ENCODE results near the gene NOD1. TPM values are rescaled to one million over a fixed set of nuclear protein-coding genes. Genes with fewer than 3 reads are reported as not detected.

NOD1 gene
- total RNA-seq, 2 donors from 2014 or later = 12.7 to 14.5 TPM

DNA sequence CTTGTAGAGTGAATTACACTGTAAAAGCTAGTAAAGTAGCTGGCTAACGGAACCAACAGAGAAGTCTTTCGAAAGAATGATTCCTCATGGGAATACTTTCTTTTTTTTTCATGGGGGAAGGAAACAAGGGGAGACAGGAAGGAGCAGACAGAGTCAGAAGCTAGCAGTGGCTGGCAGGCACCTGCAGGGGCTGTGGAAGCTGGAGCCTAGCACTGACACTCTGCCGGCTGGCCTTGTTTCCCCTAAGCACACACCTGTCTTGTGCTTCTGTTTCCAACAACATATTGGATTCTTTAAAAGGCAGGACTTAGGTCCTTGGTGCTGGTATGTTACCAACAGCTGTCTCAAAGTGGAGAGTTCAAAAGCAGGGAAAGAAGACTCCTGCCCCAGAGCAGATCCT, 24.7 kb downstream of the NOD1 start:
- DNase-seq = no peak
- intact Hi-C loops (cut with DNase I, micrococcal nuclease) = no loop called here
- ATAC-seq = no peak

DNA sequence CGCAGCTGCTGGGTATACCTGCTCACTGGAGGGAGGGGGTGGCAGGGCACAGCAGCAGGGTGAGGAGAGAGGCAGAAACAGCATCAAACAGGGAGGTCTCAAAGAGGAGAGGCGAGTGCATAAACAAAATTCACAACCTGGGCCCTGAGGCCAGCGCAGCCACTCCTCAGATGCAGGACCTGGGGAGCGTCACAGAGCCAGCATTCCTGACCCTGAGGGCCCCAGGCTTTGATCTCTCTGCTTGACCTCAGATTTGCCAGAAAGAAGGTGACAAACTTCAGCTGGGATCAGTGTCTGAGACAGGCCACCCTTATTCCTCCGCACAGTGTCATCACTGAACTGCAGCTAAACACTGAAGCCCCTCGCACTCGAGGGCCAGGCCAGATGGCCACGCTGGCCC, 25.6 kb downstream of the NOD1 start:
- ATAC-seq (no peak), DNase-seq (no peak)
- intact Hi-C loops (cut with DNase I, micrococcal nuclease) = no loop called here

DNA sequence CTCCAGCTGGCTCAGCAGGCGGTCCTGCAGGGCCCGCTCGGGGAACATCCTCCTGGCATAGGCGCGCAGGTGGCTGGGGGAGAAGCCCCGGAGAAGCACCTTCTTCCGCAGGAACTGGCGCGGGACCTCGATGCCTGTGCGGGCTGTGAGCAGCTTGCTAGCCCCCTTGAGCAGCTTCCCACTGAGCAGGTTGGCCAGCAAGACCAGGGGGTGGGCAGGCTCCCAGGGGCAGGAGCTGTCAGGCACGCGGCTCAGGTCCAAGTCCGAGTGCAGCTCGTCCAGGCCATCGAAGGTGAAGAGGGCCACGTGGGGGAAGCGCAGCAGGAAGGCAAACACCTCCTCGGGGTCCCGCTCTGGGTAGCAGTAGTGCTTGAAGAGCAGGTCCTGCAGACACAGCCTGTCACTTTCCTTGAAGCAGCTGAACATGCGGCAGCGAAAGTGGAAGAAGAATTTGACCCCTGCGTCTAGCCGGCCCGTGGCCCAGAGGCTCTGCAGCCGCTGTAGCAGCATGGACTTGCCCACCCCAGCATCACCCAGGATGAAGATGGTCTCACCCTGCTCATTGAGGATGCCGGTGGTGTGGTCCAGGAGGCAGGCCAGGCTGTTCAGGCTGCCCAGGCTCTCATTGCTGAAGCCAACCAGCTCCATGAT, 26.2 kb downstream of the NOD1 start:
- ATAC-seq (no peak), DNase-seq (no peak)
- intact Hi-C loops (cut with DNase I, micrococcal nuclease) = no loop called here

DNA sequence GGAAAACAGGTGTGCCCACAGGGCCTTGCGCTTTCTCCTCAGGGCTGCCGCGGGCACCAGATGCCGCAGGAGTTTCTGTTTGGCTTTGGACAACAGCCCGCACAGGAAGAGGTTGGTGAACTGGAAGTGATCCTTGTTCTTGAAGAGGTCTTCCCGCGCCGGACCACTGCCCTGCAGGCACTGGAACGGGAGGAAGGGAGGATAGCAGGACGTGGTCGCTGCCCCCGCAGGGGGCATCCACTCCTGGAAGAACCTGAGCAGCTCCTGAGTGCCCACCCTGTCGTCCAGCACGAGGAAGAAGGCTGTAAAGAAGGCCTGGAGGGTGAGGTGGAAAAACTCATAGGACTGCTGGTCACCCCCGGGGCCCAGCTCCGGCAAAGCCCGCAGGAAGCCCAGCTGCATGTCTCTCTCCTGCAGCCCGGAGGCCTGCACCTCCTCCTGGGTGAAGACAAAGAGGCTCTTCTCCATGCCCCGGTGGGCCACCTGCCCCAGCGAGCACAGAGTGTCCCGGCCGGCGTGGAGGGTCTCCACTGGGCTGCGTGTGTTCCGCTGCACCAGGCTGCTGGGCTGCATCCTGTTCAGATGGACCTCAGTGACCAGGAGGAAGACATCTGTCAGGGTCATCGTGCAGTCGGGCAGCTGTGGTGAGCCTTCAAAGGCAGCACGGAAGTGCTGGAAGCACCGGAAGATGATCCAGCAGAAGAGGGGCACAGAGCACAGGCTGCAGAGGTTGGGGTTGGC, 26.9 kb downstream of the NOD1 start:
- ATAC-seq (no peak), DNase-seq (no peak)
- intact Hi-C loops (cut with DNase I, micrococcal nuclease) = no loop called here

DNA sequence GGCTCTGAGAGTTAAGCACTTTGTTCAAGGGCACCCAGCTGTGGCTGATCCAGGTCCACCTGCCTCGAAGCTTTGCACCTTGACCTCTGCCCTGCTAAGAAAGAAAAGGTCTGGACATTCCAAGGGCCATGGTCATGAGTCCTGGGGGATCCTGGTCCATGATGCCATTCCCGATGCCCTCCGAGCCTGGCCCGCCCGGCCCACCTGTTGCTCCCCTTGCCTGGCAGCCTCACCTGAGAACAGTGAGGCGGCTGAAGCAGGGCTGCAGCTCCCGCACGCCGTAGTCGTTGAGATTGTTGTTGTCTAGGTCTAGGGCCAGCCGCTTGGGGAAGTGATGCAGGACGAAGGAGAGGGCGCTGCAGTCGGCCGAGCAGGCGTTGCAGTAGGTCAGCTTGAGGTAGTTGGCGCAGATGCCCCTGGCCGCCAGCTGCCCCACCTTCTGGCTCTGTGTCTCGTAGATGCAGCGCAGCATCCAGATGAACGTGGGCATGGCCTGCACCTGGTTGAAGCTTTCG, 27.5 kb downstream of the NOD1 start:
- intact Hi-C loops (cut with DNase I, micrococcal nuclease) = no loop called here
- no peak for ATAC-seq
- DNase-seq = no peak

DNA sequence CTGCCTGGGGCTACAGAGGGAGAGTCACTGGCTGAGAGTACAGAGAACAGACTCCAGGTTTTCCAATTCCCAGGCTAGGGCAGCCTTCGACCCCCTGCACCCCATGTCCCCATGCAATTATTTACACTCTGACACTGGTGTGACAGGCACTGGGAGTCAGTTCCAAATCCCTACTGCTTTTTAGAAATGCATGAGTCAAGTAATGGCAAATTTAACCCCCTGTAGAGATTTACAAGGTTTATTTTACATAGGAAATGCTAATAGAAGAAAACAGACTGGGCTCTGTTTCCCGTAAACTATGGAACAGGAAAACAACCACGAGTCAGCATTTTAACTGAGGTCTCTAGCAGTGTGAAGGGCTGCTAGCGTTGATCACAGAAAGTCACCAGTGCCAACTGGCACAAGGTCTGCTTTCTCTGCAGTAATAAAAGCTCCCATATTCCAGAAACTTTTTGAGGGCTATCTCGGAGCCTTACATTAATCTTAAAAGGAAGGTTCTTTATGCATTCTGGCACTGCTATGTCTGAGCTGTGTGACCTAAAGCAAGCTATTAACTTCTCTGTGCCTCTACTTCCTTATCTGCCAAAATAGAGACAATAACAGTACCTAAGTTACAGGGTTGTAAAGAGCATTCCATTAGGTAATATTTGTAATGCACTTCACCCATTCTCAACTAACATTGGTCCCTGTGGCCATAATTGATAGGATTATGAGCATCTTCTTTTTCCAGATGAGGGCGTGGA, 28.2 kb downstream of the NOD1 start:
- DNase-seq (no peak), ATAC-seq (no peak)
- intact Hi-C loops (cut with DNase I, micrococcal nuclease) = no loop called here

DNA sequence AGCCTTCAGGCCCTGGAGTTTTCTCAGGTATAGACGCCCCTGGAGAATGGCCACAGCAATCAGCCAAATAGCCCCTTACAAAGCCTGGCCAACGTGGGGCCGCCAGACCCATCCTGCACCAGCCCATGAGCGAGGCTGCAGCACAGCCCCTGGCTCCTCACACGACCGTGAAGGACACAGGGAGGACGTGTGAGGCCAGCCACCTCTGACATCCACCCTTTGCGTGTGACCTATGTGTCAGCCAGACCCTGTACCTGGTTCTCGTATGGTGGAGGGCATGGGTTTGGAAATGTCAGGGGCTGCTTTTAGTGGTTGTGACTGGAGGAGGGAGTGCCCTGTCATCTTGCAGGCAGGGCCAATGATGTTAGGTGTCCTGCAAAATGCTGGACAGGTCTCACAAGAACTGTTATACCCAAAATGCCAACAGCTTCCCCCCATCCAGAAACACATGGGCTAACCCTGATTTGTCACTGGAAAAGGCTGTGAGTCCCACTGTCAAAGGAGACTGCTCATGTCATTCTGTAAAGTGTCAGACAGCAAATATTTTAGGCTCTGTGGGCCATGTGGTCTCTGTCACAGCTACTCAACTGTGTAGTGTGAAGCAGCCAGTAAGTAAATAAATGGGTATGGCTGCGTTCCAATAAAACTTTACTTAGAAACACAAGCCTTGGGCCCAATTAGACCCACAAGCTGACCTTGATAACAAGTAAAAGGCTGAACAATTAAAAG, 30.0 kb downstream of the NOD1 start:
- DNase-seq (peak in 1 of 2 donors; percentile 8), ATAC-seq (no peak)
- intact Hi-C loops (cut with DNase I, micrococcal nuclease) = no loop called here

DNA sequence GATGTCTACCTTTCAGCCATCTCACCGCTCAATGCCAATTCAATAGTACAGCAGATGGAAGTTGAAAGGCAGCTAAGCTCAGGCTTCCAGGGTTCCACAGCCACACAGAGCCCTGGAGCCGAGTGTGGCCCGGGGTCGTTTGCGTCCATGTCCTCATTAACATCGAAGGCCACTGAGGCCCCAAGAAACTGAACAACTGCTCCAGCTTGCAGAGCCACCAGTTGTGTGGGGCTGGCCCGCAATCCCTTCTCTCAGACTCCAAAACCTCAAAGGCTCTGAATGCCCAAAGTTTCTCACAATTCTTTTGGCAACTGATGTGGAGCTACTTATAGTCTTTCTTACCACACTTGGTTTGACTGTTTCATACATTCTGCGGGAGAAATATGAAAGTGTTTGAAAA, 31.1 kb downstream of the NOD1 start:
- DNase-seq (no peak), ATAC-seq (no peak)
- intact Hi-C loops (cut with DNase I, micrococcal nuclease) = no loop called here

DNA sequence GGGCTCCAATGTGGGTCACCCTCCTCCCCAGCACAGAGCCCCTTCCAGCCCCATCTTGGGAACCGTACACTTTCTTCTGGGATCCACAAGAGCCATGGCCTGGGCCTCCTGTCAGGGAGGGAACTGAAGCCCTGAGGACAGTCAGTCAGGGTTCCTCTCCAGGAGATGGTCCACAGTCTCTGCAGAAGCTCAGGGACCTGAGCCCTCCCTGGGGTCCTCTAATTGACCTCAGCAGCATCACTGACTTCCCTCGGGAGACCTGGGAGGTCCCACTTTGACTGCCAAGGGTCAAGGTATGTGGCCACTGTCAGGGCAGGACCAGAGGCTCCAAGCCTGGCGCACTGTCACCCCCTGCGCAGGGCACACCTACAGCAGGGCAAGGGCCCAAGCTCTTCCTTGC, 32.3 kb downstream of the NOD1 start:
- no peak for ATAC-seq
- no peak for DNase-seq
- intact Hi-C loops (cut with DNase I, micrococcal nuclease) = no loop called here

DNA sequence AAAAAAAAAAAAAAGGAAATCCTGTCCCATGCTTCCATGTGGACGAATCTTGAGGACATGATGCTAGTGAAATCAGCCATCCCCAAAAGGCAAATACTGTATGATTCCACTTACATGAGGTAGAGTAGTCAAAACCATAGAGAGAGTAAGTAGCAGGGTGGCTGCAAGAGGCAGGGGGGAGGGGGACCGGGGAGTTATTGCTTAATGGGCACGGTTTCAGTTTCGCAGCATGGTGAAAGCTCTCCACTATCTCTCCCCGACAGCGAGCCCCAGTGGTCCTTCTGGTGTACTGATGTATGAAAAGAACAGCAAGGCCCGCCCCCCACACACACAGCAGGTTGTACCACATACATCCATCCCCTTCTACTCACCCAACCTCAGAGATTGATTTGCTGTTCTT, 32.8 kb downstream of the NOD1 start:
- intact Hi-C loops (cut with DNase I, micrococcal nuclease) = no loop called here
- DNase-seq = peak; percentile 61 to 78
- ATAC-seq = peak; percentile 70

DNA sequence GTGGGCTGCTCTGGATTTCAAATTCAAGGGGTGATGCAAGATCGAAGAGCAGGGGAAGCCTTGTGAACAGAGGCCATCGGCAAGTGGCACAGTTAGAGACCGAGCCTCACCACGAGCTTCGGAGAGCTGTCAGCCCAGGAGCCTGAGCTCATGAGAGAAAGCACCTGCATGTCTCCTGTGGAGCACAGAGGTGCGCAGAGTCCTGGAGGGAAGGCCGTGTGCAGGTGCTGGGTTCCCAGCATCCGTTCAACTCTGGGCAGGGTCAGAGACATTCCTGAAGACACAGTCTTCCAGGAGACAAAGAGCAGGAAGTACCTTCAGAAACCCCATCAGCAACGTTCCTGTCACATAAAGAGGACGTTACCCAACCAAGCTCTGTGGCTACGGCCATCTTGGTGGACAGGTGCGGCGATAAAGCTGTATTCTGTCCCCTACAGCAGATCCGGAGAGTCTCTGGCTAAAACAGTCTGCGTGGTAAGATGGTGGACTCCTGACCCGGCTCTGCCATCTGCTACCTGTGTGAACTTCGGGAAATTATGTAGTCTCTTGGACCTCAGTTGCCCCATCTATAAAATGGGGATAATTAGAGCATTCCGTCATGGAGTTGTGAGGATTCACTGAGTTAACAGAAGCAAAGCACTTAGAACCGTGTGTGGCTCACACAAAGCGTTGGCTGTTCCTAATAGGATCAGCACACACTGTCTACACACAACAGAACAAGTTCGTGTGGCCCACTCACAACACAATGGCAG, 40.6 kb downstream of the NOD1 start:
- intact Hi-C loops (cut with DNase I, micrococcal nuclease) = no loop called here
- ATAC-seq (no peak), DNase-seq (peak in 1 of 2 donors; percentile 3)

DNA sequence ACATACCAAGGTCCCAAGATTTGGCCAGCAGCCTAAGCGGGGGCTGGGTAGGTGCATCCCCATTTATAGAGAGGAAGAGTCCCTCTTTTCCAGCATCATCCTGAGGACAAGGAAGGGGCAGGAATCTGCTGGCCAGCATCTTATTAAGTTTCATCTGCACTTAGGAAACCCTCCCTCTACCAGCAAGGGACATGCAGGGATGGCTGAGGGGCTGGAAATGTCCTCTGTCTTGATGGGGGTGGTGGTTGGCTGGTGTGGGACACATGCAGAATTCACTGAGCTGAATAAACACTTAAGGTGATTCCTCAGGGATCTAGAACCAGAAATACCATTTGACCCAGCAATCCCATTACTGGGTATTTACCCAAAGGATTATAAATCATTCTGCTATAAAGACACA, 42.1 kb downstream of the NOD1 start:
- no peak for DNase-seq
- intact Hi-C loops (cut with DNase I, micrococcal nuclease) = no loop called here

DNA sequence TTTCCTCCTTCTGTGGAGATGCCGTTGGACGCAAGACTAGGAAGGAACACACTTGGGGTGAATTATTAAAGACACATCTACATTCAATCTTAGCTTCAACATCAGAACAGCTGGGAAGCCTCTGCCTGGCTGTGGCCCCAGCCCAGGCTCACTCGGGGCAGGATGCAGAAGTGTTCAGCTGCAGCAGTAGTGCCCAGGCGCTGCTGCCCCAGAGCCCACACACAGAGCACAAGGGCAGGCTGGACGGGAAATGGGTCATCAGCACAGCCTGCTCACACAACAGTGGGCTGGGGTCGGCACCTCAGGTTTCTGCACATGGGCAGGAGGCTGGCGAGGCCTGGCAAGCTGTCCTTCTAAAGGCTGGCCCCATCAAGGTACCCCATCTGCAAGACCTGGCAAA, 42.5 kb downstream of the NOD1 start:
- ATAC-seq (no peak), DNase-seq (no peak)
- intact Hi-C loops (cut with DNase I, micrococcal nuclease) = no loop called here

More for the DNA sequence above, 42.1 kb downstream of the NOD1 start:
- no peak for ATAC-seq

DNA sequence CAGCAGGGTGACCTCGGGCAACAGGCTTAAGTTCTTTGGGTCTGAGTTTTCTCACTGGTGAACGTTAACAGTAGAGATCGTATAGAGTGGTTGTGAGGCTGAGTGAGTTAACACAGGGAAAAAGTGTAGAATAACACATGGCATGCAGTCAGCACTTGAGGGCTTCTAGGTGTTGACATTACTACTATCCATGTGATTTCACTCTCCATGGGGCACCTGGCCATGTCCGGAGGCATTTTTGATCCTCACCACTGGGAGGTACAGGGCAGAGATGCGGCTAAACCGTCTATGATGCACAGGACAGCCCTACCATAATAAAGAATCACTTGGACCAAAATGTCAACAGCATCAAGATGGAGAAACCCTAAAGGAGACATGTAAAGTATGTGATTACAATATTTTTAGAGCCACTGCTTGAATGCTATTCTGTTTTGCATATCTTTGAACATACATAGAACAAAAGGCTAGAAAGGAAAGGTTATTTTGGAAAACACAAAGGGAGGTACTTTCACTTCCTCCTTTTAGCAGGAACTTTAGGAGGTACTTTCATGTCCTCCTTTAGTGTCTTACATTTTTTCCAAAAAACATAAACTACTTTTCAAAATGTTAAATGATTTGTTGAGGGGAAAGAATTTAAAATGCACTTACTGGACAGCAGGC, 44.3 kb downstream of the NOD1 start:
- no peak for ATAC-seq
- intact Hi-C loops (cut with DNase I, micrococcal nuclease) = no loop called here

DNA sequence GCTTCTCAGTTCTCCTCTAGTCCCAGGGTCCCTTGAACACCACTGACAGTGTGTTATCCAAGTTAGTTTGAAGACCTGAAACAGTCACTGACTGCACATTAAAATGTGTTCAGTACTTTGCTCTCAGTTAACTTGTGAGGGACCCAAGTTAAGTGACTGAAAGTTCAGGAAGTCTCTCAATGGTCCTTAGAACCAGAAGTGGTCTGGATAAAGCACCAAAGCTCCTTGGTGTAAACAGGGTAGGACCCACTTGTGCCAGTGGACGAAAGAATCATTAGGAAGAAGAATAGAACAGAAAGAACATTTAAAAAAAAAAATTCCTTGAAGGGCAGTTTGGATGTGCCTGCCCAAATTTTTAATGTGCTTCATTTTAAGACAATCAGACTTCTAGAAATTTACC, 45.1 kb downstream of the NOD1 start:
- intact Hi-C loops (cut with DNase I, micrococcal nuclease) = no loop called here
- DNase-seq (no peak), ATAC-seq (no peak)

More for the DNA sequence above, 44.3 kb downstream of the NOD1 start:
- DNase-seq = no peak

DNA sequence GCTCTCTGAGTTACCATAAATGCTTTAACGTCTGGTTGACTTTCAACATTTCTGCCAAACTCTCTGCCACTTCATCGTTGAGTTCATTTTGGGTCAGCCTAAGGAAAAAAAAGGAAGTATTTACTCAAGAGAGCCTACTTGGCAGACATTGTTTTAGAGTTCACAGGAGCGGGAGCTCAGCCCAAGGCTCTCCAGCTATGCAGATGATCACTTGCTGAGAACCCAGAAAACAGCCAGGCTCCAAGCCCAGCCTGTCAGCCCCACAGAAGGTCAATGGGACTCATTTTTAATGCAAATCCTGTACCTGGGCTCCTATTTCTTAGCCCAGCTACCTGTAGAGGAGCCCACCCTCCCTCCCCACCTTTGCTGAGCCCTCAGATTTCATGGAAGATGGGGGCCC, 45.5 kb downstream of the NOD1 start:
- intact Hi-C loops (cut with DNase I, micrococcal nuclease) = no loop called here
- DNase-seq = peak; percentile 39 to 65
- no peak for ATAC-seq

DNA sequence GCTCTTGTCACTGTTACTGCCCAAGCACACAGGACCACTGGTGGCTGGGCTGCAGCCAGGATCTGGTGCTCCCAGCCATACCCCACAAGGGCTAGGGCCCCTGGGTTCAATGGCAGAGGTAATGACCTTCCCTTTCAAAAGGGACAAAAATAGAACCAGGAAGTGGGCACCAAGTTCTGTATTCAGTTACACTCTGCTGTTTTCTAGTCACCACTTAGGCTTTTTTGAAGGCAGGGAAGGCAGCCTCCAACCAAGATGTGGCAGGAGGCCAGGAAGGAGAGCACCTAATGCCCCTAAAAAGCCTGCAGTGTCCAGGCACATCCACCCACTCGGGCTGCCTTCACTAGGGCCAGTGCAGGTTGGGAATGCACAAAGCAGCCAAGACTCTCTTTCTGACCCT, 47.8 kb downstream of the NOD1 start:
- ATAC-seq (peak; percentile 27), DNase-seq (peak; percentile 28 to 31)
- intact Hi-C loops (cut with DNase I, micrococcal nuclease) = no loop called here

DNA sequence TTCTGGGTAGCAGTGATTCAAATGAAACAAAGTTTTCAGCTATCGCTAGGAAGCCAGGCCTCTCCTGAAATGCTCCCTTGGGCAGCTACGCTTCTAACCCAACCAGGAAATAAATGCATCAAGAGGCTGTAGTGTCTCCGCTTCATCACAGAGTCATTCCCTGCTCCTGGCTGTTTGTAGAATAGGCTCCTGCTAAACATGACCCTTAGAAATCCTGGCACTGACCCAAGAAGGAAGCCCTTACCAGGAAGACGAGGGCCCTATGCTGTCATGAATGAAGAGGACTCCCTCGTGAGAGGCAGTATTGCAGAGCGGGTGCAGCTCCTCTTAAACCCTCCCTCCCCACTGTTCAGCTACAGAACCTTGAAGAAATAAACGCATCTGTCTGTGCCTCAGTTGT, 48.3 kb downstream of the NOD1 start:
- peak; percentile 82 for ATAC-seq
- intact Hi-C loops (cut with DNase I, micrococcal nuclease) = no loop called here
- DNase-seq = peak; percentile 70 to 88
